Natural killer cell (primary cell): ENCODE data around the gene SERPINB10. TPM values are rescaled to one million over a fixed set of nuclear protein-coding genes. Genes with fewer than 3 reads are reported as not detected.
A peak's percentile ranks its signal among the peaks of the same experiment; 100 is the strongest.

Source experiments
- ATAC-seq, 3 donors: fragments of 150-1000 bp in 2 of 3; fragments of 200-7000 bp in 1 of 3; cut with Tn5 transposase; 1 replicate in 1 of 3; 2 replicates in 2 of 3; pipeline ENCODE4 v1.10.0; 2021; ENCODE audit warnings: mild to moderate bottlenecking in 2 of 3, moderate library complexity in 2 of 3
- DNase-seq, 2 donors: peaks; one replicate each; pipeline versions ENCODE4 v3.0.0 to v3.0.0-alpha.2; 2013 to 2021; ENCODE audit warnings: mixed read lengths in 1 of 2
- H3K27ac ChIP-seq: one replicate; pipeline ENCODE4 v1.5.1; 2013; ENCODE audit warnings: mild to moderate bottlenecking, low read length
- H3K27me3 ChIP-seq: one replicate; pipeline ENCODE4 v1.6.1; 2013; ENCODE audit warnings: low read length; ENCODE audit not compliant: control insufficient read depth, insufficient read depth
- H3K36me3 ChIP-seq: one replicate; pipeline ENCODE4 v1.6.1; 2013; ENCODE audit warnings: low read length; ENCODE audit not compliant: control insufficient read depth, insufficient read depth
- H3K4me1 ChIP-seq: one replicate; pipeline ENCODE4 v1.6.1; 2013; ENCODE audit warnings: low read length; ENCODE audit not compliant: control insufficient read depth, insufficient read depth
- H3K4me3 ChIP-seq: one replicate; pipeline ENCODE4 v1.5.1; 2013; ENCODE audit warnings: low read length
- H3K9me3 ChIP-seq: one replicate; pipeline ENCODE4 v1.6.1; 2013; ENCODE audit warnings: low read length; ENCODE audit not compliant: control insufficient read depth, insufficient read depth
- H3K27ac Mint-ChIP-seq, 2 donors: one replicate each; pipeline ENCODE4 v1.8.0; 2022; ENCODE audit warnings: mild to moderate bottlenecking in 2 of 2, mixed read lengths in 2 of 2, moderate library complexity in 1 of 2
- H3K27me3 Mint-ChIP-seq, 2 donors: one replicate each; pipeline ENCODE4 v1.8.0; 2022; ENCODE audit warnings: low read depth in 2 of 2, mixed read lengths in 2 of 2
- H3K36me3 Mint-ChIP-seq: one replicate; pipeline ENCODE4 v1.8.0; 2022; ENCODE audit warnings: mixed read lengths
- H3K4me1 Mint-ChIP-seq, 2 donors: one replicate each; pipeline ENCODE4 v1.8.0; 2022; ENCODE audit warnings: mixed read lengths in 2 of 2
- H3K4me3 Mint-ChIP-seq: one replicate; pipeline ENCODE4 v1.8.0; 2022; ENCODE audit warnings: mild to moderate bottlenecking, moderate library complexity, mixed read lengths
- H3K9me3 Mint-ChIP-seq, 2 donors: one replicate each; pipeline ENCODE4 v1.8.0; 2022; ENCODE audit warnings: mixed read lengths in 2 of 2
- WGBS: methylation state at CpG from one replicate; pipeline ENCODE4 v1.1.7; 2013; ENCODE audit warnings: missing lambda C conversion rate; ENCODE audit not compliant: insufficient coverage; 5-methylcytosine and 5-hydroxymethylcytosine counted together
- intact Hi-C: fragments of 100-400 bp; cut with micrococcal nuclease; formaldehyde crosslinking; loops from one replicate; pipeline ENCODE4 v1.14.2; 2022
- total RNA-seq, 4 donors: library from RNA; stranded (reverse); fragments of 120-200 nt in 1 of 4; gene quantifications; one replicate each; pipeline versions ENCODE4 v1.2.3 to v1.2.4, GENCODE V29; 2013 to 2022
- TF ChIP-seq, protein P1 (sequence below): fragments of 200-600 bp; IDR thresholded peaks from one replicate; pipeline ENCODE4 v1.8.0; 2022; ENCODE audit warnings: antibody characterized with exemption

The SERPINB10 gene
- total RNA-seq, 3 donors from 2014 or later (not counting 1 experiment from before 2014, with no cell fraction given): 0.43 TPM; not detected in 2

DNA sequence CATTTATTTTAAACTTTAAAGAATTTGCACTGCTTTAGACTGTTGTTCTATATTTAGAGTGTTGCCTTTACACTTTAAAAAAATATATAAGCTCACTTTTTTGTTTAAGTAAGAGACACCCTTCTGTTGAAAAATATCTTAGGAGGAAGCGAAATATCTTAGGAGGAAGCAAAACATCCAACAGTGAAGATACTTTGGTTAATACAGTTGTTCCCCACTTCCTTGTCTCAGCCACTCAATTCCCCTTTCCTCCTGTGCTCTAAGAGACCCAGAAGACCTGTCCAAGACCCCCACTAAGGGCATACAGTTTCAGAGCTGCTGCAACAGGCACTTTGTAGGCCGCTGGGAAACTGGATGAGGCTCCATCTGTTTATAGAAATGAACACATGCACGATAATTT lies 67.9 kb downstream of the SERPINB10 start:
- no peaks in the 10 kb centered on the region for H3K27me3 ChIP-seq
- 63% methylated on average over 3 of the region's 3 CpGs for WGBS
- H3K9me3 Mint-ChIP-seq: no peaks in the 10 kb centered on the region
- intact Hi-C loops: loop anchor here (10.0 kb wide), 1 partner anchor 151 kb away; no protein-coding TSS in a partner anchor
- H3K4me3 ChIP-seq: no peak overlapping the region
- no peak overlapping the region for H3K27ac ChIP-seq
- no peaks in the 10 kb centered on the region for H3K27me3 Mint-ChIP-seq
- no peak overlapping the region for H3K27ac Mint-ChIP-seq
- H3K4me1 Mint-ChIP-seq: peaks cover 27 to 36% of the 10 kb centered on the region in 2 donors
- peaks cover 14% of the 10 kb centered on the region for H3K4me1 ChIP-seq
- no peaks in the 10 kb centered on the region for H3K36me3 ChIP-seq
- TF ChIP-seq, protein P1, sequence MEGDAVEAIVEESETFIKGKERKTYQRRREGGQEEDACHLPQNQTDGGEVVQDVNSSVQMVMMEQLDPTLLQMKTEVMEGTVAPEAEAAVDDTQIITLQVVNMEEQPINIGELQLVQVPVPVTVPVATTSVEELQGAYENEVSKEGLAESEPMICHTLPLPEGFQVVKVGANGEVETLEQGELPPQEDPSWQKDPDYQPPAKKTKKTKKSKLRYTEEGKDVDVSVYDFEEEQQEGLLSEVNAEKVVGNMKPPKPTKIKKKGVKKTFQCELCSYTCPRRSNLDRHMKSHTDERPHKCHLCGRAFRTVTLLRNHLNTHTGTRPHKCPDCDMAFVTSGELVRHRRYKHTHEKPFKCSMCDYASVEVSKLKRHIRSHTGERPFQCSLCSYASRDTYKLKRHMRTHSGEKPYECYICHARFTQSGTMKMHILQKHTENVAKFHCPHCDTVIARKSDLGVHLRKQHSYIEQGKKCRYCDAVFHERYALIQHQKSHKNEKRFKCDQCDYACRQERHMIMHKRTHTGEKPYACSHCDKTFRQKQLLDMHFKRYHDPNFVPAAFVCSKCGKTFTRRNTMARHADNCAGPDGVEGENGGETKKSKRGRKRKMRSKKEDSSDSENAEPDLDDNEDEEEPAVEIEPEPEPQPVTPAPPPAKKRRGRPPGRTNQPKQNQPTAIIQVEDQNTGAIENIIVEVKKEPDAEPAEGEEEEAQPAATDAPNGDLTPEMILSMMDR: no peak
- no peaks in the 10 kb centered on the region for H3K9me3 ChIP-seq
- no peaks in the 10 kb centered on the region for H3K36me3 Mint-ChIP-seq
- DNase-seq (no peak), ATAC-seq (no peak)
- H3K4me3 Mint-ChIP-seq: no peak overlapping the region

DNA sequence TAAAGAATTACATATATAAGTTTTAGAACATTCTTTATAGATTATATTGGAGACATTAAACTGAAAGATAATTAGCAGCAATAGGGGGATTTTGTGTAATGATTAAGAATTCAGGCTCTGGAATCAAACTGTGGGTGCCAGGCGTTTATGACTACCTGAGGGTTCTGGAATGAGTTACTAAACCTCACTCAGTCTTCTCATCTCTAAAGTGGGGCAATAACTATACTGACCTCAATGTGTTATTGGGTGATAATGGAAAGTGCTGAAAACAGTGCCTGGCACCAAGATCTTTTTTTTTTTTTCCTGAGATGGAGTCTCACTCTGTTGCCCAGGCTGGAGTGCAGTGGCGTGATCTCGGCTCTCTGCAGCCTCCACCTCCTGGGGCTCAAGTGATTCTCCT lies 69.3 kb downstream of the SERPINB10 start:
- no peak for ATAC-seq

DNA sequence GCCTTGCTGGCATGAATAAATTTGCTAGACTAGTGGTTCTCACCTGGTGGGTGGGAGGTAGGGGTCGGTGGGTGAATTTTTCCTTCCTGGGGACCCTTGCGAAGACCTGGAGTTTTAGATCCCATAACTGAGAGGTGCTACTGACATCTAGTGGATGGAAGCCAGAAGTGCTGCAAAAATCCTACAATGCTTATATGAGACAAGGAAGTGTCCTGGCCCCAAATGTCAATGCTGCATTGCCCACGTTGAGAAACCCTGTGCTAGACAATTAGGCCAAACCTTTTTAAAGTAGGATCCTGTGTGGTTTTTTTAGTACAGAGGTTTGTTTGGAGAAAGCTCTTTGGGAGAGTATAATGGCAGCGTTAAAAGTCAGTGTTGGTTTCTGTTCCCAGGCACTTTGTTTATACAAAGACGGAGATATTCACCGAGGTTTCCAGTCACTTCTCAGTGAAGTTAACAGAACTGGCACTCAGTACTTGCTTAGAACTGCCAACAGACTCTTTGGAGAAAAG lies 71.7 kb downstream of the SERPINB10 start:
- Histone ChIP-seq H3K27ac (no peak overlapping the region), H3K36me3 (peaks cover 24% of the 10 kb centered on the region), H3K27me3 (no peaks in the 10 kb centered on the region), H3K4me1 (peaks cover 3% of the 10 kb centered on the region), H3K9me3 (no peaks in the 10 kb centered on the region), H3K4me3 (no peak overlapping the region)
- intact Hi-C loops: loop anchor here (1.0 to 10.0 kb wide), 3 partner anchors 16 to 461 kb away; no protein-coding TSS in a partner anchor
- WGBS: 36% methylated on average over 6 of the region's 6 CpGs
- H3K4me3 Mint-ChIP-seq: no peak overlapping the region
- H3K27ac Mint-ChIP-seq: no peak overlapping the region
- TF ChIP-seq, protein P1: peak; percentile 78
- H3K4me1 Mint-ChIP-seq: peaks cover 12 to 13% of the 10 kb centered on the region in 2 donors
- DNase-seq (peak in 1 of 2 donors; percentile 74), ATAC-seq (peak; percentile 59 to 80 (median 77))
- H3K9me3 Mint-ChIP-seq: no peaks in the 10 kb centered on the region
- no peaks in the 10 kb centered on the region for H3K36me3 Mint-ChIP-seq
- no peaks in the 10 kb centered on the region for H3K27me3 Mint-ChIP-seq

More for the DNA sequence above, 69.3 kb downstream of the SERPINB10 start:
- Histone ChIP-seq H3K36me3 (peaks cover 10% of the 10 kb centered on the region), H3K9me3 (no peaks in the 10 kb centered on the region), H3K27ac (no peak overlapping the region), H3K4me1 (peaks cover 3% of the 10 kb centered on the region), H3K4me3 (no peak overlapping the region), H3K27me3 (no peaks in the 10 kb centered on the region)
- no peak overlapping the region for H3K4me3 Mint-ChIP-seq
- no peaks in the 10 kb centered on the region for H3K9me3 Mint-ChIP-seq
- H3K27me3 Mint-ChIP-seq: no peaks in the 10 kb centered on the region
- H3K4me1 Mint-ChIP-seq: peaks cover 13 to 22% of the 10 kb centered on the region in 2 donors
- intact Hi-C loops: loop anchor here (10.0 kb wide), 1 partner anchor 152 kb away; no protein-coding TSS in a partner anchor
- no peaks in the 10 kb centered on the region for H3K36me3 Mint-ChIP-seq
- 93% methylated on average over 3 of the region's 3 CpGs for WGBS
- TF ChIP-seq, protein P1: no peak
- H3K27ac Mint-ChIP-seq: no peak overlapping the region
- no peak for DNase-seq

DNA sequence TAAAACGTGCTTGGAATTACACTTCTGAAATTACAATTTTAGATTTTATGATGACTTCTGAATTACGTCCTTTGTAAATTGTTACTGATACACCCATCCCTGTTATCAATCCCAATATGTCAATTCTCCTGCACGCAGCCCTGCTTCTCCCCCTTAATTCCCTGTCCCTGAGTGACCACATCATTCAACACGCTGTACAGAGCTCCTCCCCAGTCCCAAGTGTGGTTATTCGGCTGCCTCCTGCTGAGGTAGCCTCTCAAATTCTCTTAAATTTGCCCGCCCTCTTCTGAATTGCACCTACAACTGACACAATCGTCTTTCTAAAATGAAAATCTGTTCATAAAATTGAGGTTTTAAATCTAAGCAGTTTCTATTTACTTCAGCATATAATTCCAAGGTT lies 72.3 kb downstream of the SERPINB10 start:
- peaks cover 28% of the 10 kb centered on the region for H3K36me3 ChIP-seq
- no peaks in the 10 kb centered on the region for H3K9me3 ChIP-seq
- no peak overlapping the region for H3K4me3 ChIP-seq
- no peak overlapping the region for H3K4me3 Mint-ChIP-seq
- peaks cover 3% of the 10 kb centered on the region for H3K4me1 ChIP-seq
- DNase-seq: no peak
- H3K4me1 Mint-ChIP-seq: peaks cover 12% of the 10 kb centered on the region in 2 donors
- WGBS: 90% methylated on average over 6 of the region's 7 CpGs
- no peaks in the 10 kb centered on the region for H3K27me3 ChIP-seq
- H3K9me3 Mint-ChIP-seq: no peaks in the 10 kb centered on the region
- TF ChIP-seq, protein P1: no peak
- H3K27ac ChIP-seq: no peak overlapping the region
- intact Hi-C loops: no loop called here
- H3K36me3 Mint-ChIP-seq: no peaks in the 10 kb centered on the region
- H3K27ac Mint-ChIP-seq: no peak overlapping the region
- H3K27me3 Mint-ChIP-seq: no peaks in the 10 kb centered on the region
- ATAC-seq: no peak
